NOMO-1 treated with DMSO at 0.1 percent for 48 hours (cell line): ENCODE results near the gene SEPTIN8.

Experiments
- DNase-seq: peaks from one replicate; lab custom pipeline; 2025; ENCODE audit not compliant: unreplicated experiment; lab: John Stamatoyannopoulos, UW

The SEPTIN8 gene

GRCh38 chr5:132750471-132751230 is 26.4 kb downstream of the SEPTIN8 start:
- DNase-seq = no peak

- no peak for DNase-seq
Measured at GRCh38 chr5:132749506-132749905, 27.5 kb downstream of the SEPTIN8 start.

GRCh38 chr5:132748522-132749000 is 28.5 kb downstream of the SEPTIN8 start:
- no peak for DNase-seq

DNA sequence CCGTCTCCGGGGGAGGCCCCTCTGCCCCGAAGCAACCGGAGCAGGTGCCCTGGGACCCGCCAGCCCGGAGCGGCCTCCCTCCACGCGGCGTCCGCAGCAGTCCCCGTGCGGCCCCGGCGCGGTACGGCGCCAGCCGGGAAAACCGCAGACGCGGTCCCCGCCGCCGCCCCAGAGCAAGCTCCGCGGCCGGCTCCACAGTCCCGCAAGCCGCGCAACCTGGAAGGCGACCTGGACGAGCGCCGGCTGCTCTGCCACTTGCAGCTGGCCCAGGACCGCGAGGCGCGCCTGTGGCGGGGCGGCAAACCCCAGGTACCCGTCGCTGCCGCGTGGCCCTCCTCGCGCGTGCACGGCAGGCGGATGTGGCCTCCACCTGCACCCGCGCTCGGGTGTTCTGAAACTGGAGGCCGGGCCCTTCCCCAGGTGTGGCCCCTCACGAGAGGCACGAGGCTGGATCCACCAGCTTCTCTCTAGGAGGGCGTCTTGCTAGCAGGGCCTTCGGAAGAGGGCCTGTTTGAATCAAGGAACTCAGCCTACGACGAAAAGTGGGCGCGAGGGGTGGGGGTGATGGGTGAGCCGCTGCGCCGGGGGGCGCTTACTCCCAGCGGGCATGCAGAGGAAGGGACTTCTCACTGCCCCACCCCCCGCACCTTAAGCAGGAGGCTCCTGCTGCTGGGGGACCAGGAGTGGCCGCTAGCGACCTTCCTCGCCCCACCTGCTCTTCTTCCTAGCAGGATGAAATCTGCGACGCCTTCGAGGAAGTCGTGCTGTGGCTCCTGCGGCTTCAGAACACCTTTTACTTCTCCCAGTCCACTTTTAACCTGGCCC is 29.2 kb downstream of the SEPTIN8 start:
- no peak for DNase-seq

GRCh38 chr5:132746954-132747615 is 30.0 kb downstream of the SEPTIN8 start, which contains the start of gene CCNI2:
Gene CCNI2, plus strand, starts transcription at chr5:132747426. Its CDS starts 70 bp downstream, at chr5:132747496.
- DNase-seq = no peak

GRCh38 chr5:132746592-132746953 is 30.5 kb downstream of the SEPTIN8 start:
- DNase-seq = no peak

GRCh38 chr5:132744659-132745058 is 32.4 kb downstream of the SEPTIN8 start:
- no peak for DNase-seq

DNA sequence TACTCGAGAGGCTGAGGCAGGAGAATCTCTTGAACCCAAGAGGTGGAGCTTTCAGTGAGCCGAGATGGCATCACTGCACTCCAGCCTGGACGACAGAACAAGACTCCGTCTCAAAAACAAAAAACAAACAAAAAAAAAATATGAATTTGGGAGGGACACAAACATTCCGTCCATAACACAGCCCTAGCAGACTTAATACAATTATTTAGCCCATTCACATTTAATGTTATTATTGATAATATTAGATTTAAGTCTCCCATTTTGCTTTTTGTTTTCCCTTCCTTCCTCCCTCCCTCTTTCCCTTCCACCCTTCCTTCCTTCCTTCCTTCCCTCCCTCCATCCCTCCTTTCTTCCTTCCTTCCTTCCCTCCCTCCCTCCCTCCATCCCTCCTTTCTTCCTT is 34.4 kb downstream of the SEPTIN8 start:
- DNase-seq = no peak

DNA sequence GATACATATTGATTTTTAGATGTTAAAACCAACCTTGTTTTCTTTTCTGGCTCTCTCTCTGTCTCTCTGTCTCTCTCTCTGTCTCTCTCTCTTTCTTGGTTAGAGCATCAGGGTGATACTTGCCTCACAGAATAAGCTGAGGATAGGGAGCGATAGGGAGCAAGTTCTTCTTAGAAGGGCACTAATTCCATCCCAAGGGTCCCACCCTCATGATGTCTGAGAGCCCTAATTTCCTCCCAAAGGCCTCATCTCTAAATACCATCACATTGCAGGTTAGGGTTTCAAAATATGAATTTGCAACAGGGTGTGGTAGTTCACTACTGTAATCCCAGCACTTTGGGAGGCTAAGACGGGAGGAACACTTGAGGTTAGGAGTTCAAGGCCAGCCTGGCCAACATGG is 34.9 kb downstream of the SEPTIN8 start:
- DNase-seq = no peak

- DNase-seq = no peak
Measured at GRCh38 chr5:132739232-132739631, 37.8 kb downstream of the SEPTIN8 start.

- no peak for DNase-seq
Measured at GRCh38 chr5:132737982-132738681, 38.9 kb downstream of the SEPTIN8 start.

- DNase-seq = peak; percentile 92
Measured at GRCh38 chr5:132736853-132737833, 39.9 kb downstream of the SEPTIN8 start, which contains the start of gene KIF3A. Gene KIF3A, minus strand, starts transcription at chr5:132737546. Its CDS starts 127 bp downstream, at chr5:132737419.

- DNase-seq = no peak
Measured at GRCh38 chr5:132734687-132735086, 42.4 kb downstream of the SEPTIN8 start.

- no peak for DNase-seq
Measured at GRCh38 chr5:132733499-132734148, 43.4 kb downstream of the SEPTIN8 start.

DNA sequence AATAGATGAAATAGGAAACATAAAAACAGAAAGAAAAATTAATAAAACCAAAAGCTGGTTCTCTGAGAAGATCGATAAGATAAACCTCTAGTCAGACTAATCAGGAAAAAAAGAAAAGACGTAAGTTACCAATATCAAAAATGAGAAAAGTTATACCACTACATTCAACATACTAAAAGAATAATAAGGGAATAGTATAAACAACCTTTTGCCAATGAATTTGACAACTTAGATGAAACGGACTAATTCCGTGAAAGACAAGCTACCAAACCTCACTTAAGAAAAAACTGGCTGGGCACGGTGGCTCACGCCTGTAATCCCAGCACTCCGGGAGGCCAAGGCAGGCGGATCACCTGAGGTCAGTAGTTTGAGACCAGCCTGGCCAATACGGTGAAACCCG is 47.1 kb downstream of the SEPTIN8 start:
- no peak for DNase-seq

GRCh38 chr5:132725745-132726144 is 51.3 kb downstream of the SEPTIN8 start:
- DNase-seq = no peak

GRCh38 chr5:132718544-132719312 is 58.3 kb downstream of the SEPTIN8 start:
- DNase-seq = no peak
